Neuron (in vitro differentiated cells): ENCODE data around the gene C17orf113.
"Not testable (repeated sequence)": the region's sequence is repeated elsewhere in the genome, so short reads cannot be mapped to it uniquely, and the experiment has no call there.

Source experiments
- H2AFZ ChIP-seq: one replicate; pipeline ENCODE4 v1.6.1; 2013; ENCODE audit warnings: low read depth, mild to moderate bottlenecking, inconsistent platforms, low read length, moderate library complexity
- H3K27me3 ChIP-seq: one replicate; pipeline ENCODE4 v1.6.1; 2013; ENCODE audit warnings: low read length; ENCODE audit not compliant: insufficient read depth
- H3K36me3 ChIP-seq: one replicate; pipeline ENCODE4 v1.6.1; 2013; ENCODE audit warnings: low read length; ENCODE audit not compliant: insufficient read depth
- H3K4me1 ChIP-seq: one replicate; pipeline ENCODE4 v1.6.1; 2013; ENCODE audit warnings: low read length; ENCODE audit not compliant: insufficient read depth
- H3K4me3 ChIP-seq: 2 replicates; pipeline ENCODE4 v1.5.1; 2013; ENCODE audit warnings: mild to moderate bottlenecking, low read length, moderate library complexity
- H3K9me3 ChIP-seq: one replicate; pipeline ENCODE4 v1.6.1; 2013; ENCODE audit warnings: low read length

C17orf113 gene

GRCh38 chr17:42010898-42011516 lies 39.4 kb downstream of the C17orf113 start:
- H3K4me1 ChIP-seq, result peaks cover 4% of the 10 kb centered on the region

DNA sequence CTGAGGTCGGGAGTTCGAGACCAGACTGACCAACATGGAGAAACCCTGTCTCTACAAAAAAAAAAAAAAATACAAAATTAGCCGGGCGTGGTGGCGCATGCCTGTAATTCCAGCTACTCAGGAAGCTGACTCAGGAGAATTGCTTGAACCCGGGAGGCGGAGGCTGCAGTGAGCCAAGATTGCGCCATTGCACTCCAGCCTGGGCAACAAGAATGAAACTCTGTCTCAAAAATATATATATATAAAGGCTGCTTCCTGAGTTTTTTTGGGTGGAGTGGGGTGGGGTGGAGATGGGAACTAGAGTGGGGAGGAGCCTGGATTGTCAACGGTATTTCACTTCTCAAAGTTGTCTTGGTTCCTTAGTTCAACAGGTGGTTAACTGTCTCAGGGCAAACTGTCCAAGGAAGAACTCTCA lies 40.1 kb downstream of the C17orf113 start:
- not testable (repeated sequence) for H2AFZ ChIP-seq, H3K4me3 ChIP-seq, H3K9me3 ChIP-seq, H3K4me1 ChIP-seq, H3K27me3 ChIP-seq
- peaks cover 11% of the 10 kb centered on the region for H3K36me3 ChIP-seq

More at GRCh38 chr17:42010898-42011516, 39.4 kb downstream of the C17orf113 start:
- no peak overlapping the region for H3K4me3 ChIP-seq
- no peaks in the 10 kb centered on the region for H3K27me3 ChIP-seq
- H2AFZ ChIP-seq, result no peak overlapping the region
- no peaks in the 10 kb centered on the region for H3K9me3 ChIP-seq
- H3K36me3 ChIP-seq, result peaks cover 11% of the 10 kb centered on the region

DNA sequence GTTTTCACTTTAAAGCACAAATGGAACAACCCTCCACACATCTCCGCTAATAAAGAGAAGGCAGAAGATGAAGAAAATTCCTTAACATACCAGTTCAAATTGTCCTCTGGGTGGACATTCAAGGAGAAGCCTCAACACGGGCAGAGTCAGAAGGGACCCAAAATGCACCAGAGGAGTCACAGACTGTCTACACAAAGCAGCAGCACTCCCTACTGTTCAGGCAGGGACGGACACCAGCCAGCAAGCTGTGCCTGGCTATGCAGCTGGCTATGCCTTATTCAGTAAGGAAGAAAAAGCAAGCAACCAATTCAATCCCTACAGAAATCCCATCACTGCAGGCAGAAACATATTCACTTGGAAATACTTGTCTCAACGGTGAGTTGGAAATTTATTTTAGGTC lies 41.2 kb downstream of the C17orf113 start:
- Histone ChIP-seq H2AFZ (no peak overlapping the region), H3K4me3 (no peak overlapping the region), H3K4me1 (no peaks in the 10 kb centered on the region), H3K36me3 (peaks cover 11% of the 10 kb centered on the region), H3K9me3 (no peaks in the 10 kb centered on the region), H3K27me3 (no peaks in the 10 kb centered on the region)

- Histone ChIP-seq H3K4me1 (peaks cover 13% of the 10 kb centered on the region), H3K36me3 (peaks cover 38% of the 10 kb centered on the region), H2AFZ (no peak overlapping the region), H3K9me3 (no peaks in the 10 kb centered on the region), H3K27me3 (no peaks in the 10 kb centered on the region), H3K4me3 (no peak overlapping the region)
Measured at GRCh38 chr17:42005166-42005565, 45.2 kb downstream of the C17orf113 start.

DNA sequence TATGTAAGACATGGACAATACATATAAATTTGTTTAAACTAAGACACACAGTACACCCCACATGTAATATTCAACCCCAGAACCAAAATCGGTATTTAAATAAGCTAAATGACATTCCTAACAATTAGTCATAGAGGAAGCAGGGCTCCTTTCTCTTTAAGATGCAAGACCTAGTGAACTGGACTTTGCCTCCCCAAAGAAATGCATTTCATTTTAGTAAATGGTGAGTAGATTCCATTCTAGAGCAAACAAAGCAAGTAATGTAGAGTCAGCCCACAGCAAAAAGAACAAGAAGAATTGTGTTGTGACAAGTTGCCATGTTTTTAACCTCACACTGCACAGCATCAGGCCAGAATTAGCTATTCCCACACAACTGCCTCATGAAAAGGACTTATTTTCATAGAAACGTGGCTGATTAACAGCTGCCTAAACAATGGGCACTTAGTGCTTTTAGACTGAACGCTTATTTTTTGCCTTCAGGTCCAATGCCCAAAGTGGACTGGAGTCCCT lies 47.6 kb downstream of the C17orf113 start:
- Histone ChIP-seq H3K36me3 (peaks cover 46% of the 10 kb centered on the region), H3K27me3 (no peaks in the 10 kb centered on the region), H2AFZ (no peak overlapping the region)

GRCh38 chr17:42002175-42002791 lies 48.1 kb downstream of the C17orf113 start:
- Histone ChIP-seq H3K27me3 (no peaks in the 10 kb centered on the region), H3K4me3 (no peak overlapping the region), H2AFZ (no peak overlapping the region), H3K9me3 (no peaks in the 10 kb centered on the region), H3K4me1 (peaks cover 13% of the 10 kb centered on the region), H3K36me3 (peaks cover 52% of the 10 kb centered on the region)

More for the DNA sequence above, 47.6 kb downstream of the C17orf113 start:
- Histone ChIP-seq H3K4me3 (no peak overlapping the region), H3K9me3 (no peaks in the 10 kb centered on the region), H3K4me1 (peaks cover 13% of the 10 kb centered on the region)

- no peak overlapping the region for H3K4me3 ChIP-seq
- no peaks in the 10 kb centered on the region for H3K9me3 ChIP-seq
- peaks cover 57% of the 10 kb centered on the region for H3K36me3 ChIP-seq
- no peak overlapping the region for H2AFZ ChIP-seq
- peaks cover 13% of the 10 kb centered on the region for H3K4me1 ChIP-seq
- no peaks in the 10 kb centered on the region for H3K27me3 ChIP-seq
Measured at GRCh38 chr17:42001729-42002128, 48.7 kb downstream of the C17orf113 start.

- Histone ChIP-seq H3K9me3 (no peaks in the 10 kb centered on the region), H3K4me3 (no peak overlapping the region), H3K36me3 (peaks cover 69% of the 10 kb centered on the region)
Measured at GRCh38 chr17:42000413-42001133, 49.8 kb downstream of the C17orf113 start.

GRCh38 chr17:41998497-41998896 lies 51.9 kb downstream of the C17orf113 start:
- Histone ChIP-seq H3K36me3 (peaks cover 86% of the 10 kb centered on the region), H2AFZ (no peak overlapping the region), H3K9me3 (no peaks in the 10 kb centered on the region), H3K27me3 (no peaks in the 10 kb centered on the region), H3K4me1 (peaks cover 10% of the 10 kb centered on the region), H3K4me3 (no peak overlapping the region)

More at GRCh38 chr17:42000413-42001133, 49.8 kb downstream of the C17orf113 start:
- peaks cover 13% of the 10 kb centered on the region for H3K4me1 ChIP-seq
- no peaks in the 10 kb centered on the region for H3K27me3 ChIP-seq
- H2AFZ ChIP-seq, result no peak overlapping the region

DNA sequence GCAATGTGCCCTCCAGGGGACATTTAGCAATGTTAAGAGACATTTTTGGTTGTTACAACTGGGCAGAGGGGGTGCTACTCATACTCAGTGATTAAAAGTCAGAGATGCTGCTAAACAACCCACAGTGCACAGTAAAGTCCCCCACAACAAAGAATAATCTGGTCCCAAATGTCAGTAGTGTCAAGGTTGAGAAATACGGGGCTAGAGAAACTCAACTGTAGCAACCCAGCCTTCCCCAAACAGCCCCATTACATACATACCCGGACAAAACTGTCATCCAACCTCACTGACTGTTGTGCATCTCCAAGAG lies 53.6 kb downstream of the C17orf113 start:
- Histone ChIP-seq H3K36me3 (peaks cover 85% of the 10 kb centered on the region), H3K9me3 (no peaks in the 10 kb centered on the region), H3K27me3 (no peaks in the 10 kb centered on the region)

GRCh38 chr17:41992576-41992975 lies 57.8 kb downstream of the C17orf113 start:
- Histone ChIP-seq H3K27me3 (no peaks in the 10 kb centered on the region), H3K36me3 (peaks cover 92% of the 10 kb centered on the region), H3K4me3 (no peak overlapping the region), H2AFZ (no peak overlapping the region), H3K4me1 (no peaks in the 10 kb centered on the region), H3K9me3 (no peaks in the 10 kb centered on the region)

More for the DNA sequence above, 53.6 kb downstream of the C17orf113 start:
- H2AFZ ChIP-seq, result no peak overlapping the region
- no peaks in the 10 kb centered on the region for H3K4me1 ChIP-seq
- H3K4me3 ChIP-seq, result no peak overlapping the region

DNA sequence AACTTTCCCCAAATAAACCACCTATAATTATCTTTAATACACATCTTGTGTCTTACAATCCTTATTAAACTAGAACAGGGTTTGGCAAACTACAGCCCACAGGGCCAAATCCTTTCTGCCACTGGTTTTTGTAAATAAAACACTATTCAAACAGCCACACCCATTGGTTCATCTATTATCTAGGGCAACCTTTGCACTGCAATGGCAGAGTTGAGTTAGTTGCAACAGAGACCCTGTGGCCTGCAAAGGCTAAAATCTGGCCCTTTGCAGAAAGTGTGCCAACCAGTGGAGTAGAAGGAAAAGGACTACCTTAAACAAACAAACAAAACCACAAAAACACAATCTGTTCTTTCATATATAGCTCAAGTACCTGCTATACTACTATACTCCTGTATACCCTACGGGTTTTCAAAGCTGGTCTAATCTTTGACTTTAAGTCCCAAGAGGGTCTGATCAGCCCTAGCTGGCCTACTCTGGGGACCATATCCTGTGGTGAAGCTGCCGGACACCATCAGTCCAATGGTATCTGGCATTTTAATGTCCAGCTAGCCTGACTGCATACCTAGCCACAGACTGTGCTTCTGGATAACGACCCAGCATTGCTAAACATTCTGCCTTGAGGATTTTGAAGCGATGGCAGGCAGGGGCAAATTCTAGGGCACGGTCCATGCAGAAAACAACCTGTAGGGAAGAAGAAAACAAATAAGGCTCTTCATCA lies 60.5 kb downstream of the C17orf113 start:
- Histone ChIP-seq H3K4me3 (no peak overlapping the region), H2AFZ (no peak overlapping the region), H3K36me3 (peaks cover 82% of the 10 kb centered on the region), H3K27me3 (no peaks in the 10 kb centered on the region), H3K4me1 (no peaks in the 10 kb centered on the region), H3K9me3 (no peaks in the 10 kb centered on the region)

DNA sequence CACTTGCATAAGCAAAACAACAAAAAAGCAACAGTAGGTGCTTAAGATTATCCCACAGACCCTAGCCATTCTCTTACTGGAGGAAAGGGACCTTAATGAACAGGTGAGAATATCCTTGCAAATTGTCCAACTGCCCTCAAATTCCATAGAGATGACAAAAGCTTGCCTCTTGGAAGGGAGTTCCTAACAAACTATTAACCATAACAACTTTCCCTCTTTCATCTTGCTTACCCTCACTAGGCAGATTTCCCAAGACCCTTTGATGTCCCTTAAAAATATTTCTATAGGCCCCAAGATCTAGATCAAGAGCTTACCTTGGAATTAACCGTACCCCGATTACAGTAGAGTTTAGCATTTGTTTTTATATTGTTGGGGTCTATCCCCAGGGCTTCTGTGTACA lies 62.0 kb downstream of the C17orf113 start:
- no peak overlapping the region for H3K4me3 ChIP-seq
- no peaks in the 10 kb centered on the region for H3K4me1 ChIP-seq
- H3K36me3 ChIP-seq, result peaks cover 78% of the 10 kb centered on the region
- no peak overlapping the region for H2AFZ ChIP-seq
- no peaks in the 10 kb centered on the region for H3K27me3 ChIP-seq
- no peaks in the 10 kb centered on the region for H3K9me3 ChIP-seq
